ENCODE measurements around the gene CPNE7. TPM values are rescaled to one million over a fixed set of nuclear protein-coding genes. Genes with fewer than 3 reads are reported as not detected.

Gene CPNE7
- total and polyA plus RNA-seq, 4 donors: 0.30 to 0.56 (median 0.47) TPM; not detected in 1

- TF ChIP-seq RXRA (IDR thresholded peaks at IDR 0.05) (no peak), REST (IDR thresholded peaks at IDR 0.05) (no peak), SP1 (IDR thresholded peaks at IDR 0.05) (no peak), NR2F2 (IDR thresholded peaks at IDR 0.05) (no peak), ATF3 (IDR thresholded peaks at IDR 0.05) (no peak), MAX (IDR thresholded peaks at IDR 0.05) (no peak), FOXA1 (IDR thresholded peaks at IDR 0.05) (no peak), CTCF (IDR thresholded peaks at IDR 0.05; ENCODE audit: low read depth, low read length, missing input control) (no peak), FOXA2 (IDR thresholded peaks at IDR 0.05) (no peak), GABPA (IDR thresholded peaks at IDR 0.05 in 1 of 2, conservative IDR thresholded peaks at IDR 0.05 in 1 of 2) (no peak), HNF4A (conservative IDR thresholded peaks at IDR 0.05) (no peak)
- H3K27me3 ChIP-seq (ENCODE audit: control insufficient read depth in 4 of 4, insufficient read depth in 4 of 4, low read length in 3 of 4): no peaks in the 10 kb centered on the region
Measured at GRCh38 chr16:89619840-89620239, 44.3 kb downstream of the CPNE7 start.

GRCh38 chr16:89620406-89620841 lies 44.9 kb downstream of the CPNE7 start:
- Histone ChIP-seq H3K27me3 (ENCODE audit: control insufficient read depth in 4 of 4, insufficient read depth in 4 of 4, low read length in 3 of 4) (no peaks in the 10 kb centered on the region), H3K9ac (ENCODE audit: low read depth in 1 of 2, low read length in 2 of 2) (no peak overlapping the region), H3K4me3 (ENCODE audit: low read depth in 1 of 3, low read length in 3 of 3) (no peak overlapping the region), H3K36me3 (ENCODE audit: control insufficient read depth in 4 of 4, insufficient read depth in 3 of 4, low read depth in 1 of 4, low read length in 3 of 4) (no peaks in the 10 kb centered on the region), H3K4me1 (ENCODE audit: control insufficient read depth in 4 of 4, insufficient read depth in 4 of 4, low read length in 3 of 4) (no peaks in the 10 kb centered on the region), H3K9me3 (ENCODE audit: control insufficient read depth in 4 of 4, low read length in 3 of 4) (no peaks in the 10 kb centered on the region), H3K27ac (ENCODE audit: low read depth in 1 of 2, low read length in 2 of 2) (no peak overlapping the region)
- TF ChIP-seq YY1 (IDR thresholded peaks at IDR 0.05) (no peak), RXRA (IDR thresholded peaks at IDR 0.05) (no peak), JUND (IDR thresholded peaks at IDR 0.05) (no peak), ZBTB33 (IDR thresholded peaks at IDR 0.05) (no peak), REST (IDR thresholded peaks at IDR 0.05) (no peak), CTCF (IDR thresholded peaks at IDR 0.05; ENCODE audit: low read depth, low read length, missing input control) (no peak), HNF4A (conservative IDR thresholded peaks at IDR 0.05) (no peak), NR2F2 (IDR thresholded peaks at IDR 0.05) (no peak), SP1 (IDR thresholded peaks at IDR 0.05) (no peak), RAD21 (IDR thresholded peaks at IDR 0.05) (no peak)
- no peak for DNase-seq (ENCODE audit: low spot score)
- WGBS: 75% methylated on average over 16 of the region's 16 CpGs

More at GRCh38 chr16:89619840-89620239, 44.3 kb downstream of the CPNE7 start:
- Histone ChIP-seq H3K9ac (ENCODE audit: low read depth in 1 of 2, low read length in 2 of 2) (no peak overlapping the region), H3K27ac (ENCODE audit: low read depth in 1 of 2, low read length in 2 of 2) (no peak overlapping the region), H3K36me3 (ENCODE audit: control insufficient read depth in 4 of 4, insufficient read depth in 3 of 4, low read depth in 1 of 4, low read length in 3 of 4) (no peaks in the 10 kb centered on the region), H3K4me1 (ENCODE audit: control insufficient read depth in 4 of 4, insufficient read depth in 4 of 4, low read length in 3 of 4) (no peaks in the 10 kb centered on the region), H3K4me3 (ENCODE audit: low read depth in 1 of 3, low read length in 3 of 3) (no peak overlapping the region), H3K9me3 (ENCODE audit: control insufficient read depth in 4 of 4, low read length in 3 of 4) (no peaks in the 10 kb centered on the region)
- 53% methylated on average over 12 of the region's 12 CpGs for WGBS
- no peak for DNase-seq (ENCODE audit: low spot score)
